ENCODE measurements around the gene FPR3. TPM values are rescaled to one million over a fixed set of nuclear protein-coding genes. Genes with fewer than 3 reads are reported as not detected.

FPR3 gene
- polyA plus RNA-seq, 1 experiment: not detected

GRCh38 chr19:51783372-51783771 is 11.6 kb upstream of the FPR3 start:
- DNase-seq (ENCODE audit: low read depth, low spot score): no peak
- Histone ChIP-seq H3K27me3 (ENCODE audit: control insufficient read depth, insufficient read depth, low read length) (no peaks in the 10 kb centered on the region), H3K4me3 (ENCODE audit: low read depth, low read length) (no peak overlapping the region), H3K27ac (ENCODE audit: low read depth, low read length) (no peak overlapping the region), H3K9me3 (ENCODE audit: control insufficient read depth, insufficient read depth, low read length) (no peaks in the 10 kb centered on the region; the same call in 1 of the 2 replicates)
- ChIA-PET POLR2A (no interaction called here), CTCF (no interaction called here)
- TF ChIP-seq CTCF (IDR thresholded peaks at IDR 0.05; ENCODE audit: low read depth, low read length): 0 out of 2 replicates have a peak, but pooled peaks have one; percentile 10

GRCh38 chr19:51784109-51784785 is 10.7 kb upstream of the FPR3 start:
- H3K27ac ChIP-seq (ENCODE audit: low read depth, low read length): no peak overlapping the region
- ChIA-PET CTCF (no interaction called here), POLR2A (no interaction called here)
- no peaks in the 10 kb centered on the region for H3K27me3 ChIP-seq (ENCODE audit: control insufficient read depth, insufficient read depth, low read length)
- no peaks in the 10 kb centered on the region; the same call in none of the 2 replicates for H3K9me3 ChIP-seq (ENCODE audit: control insufficient read depth, insufficient read depth, low read length)
- DNase-seq (ENCODE audit: low read depth, low spot score): no peak
- no peak overlapping the region for H3K4me3 ChIP-seq (ENCODE audit: low read depth, low read length)
- TF ChIP-seq CTCF (IDR thresholded peaks at IDR 0.05; ENCODE audit: low read depth, low read length): no peak

GRCh38 chr19:51784922-51785690 is 9.9 kb upstream of the FPR3 start:
- TF ChIP-seq CTCF (IDR thresholded peaks at IDR 0.05; ENCODE audit: low read depth, low read length): no peak
- H3K4me3 ChIP-seq (ENCODE audit: low read depth, low read length): no peak overlapping the region
- ChIA-PET POLR2A (no interaction called here), CTCF (no interaction called here)
- H3K27ac ChIP-seq (ENCODE audit: low read depth, low read length): no peak overlapping the region
- DNase-seq (ENCODE audit: low read depth, low spot score): no peak
- H3K27me3 ChIP-seq (ENCODE audit: control insufficient read depth, insufficient read depth, low read length): no peaks in the 10 kb centered on the region
- H3K9me3 ChIP-seq (ENCODE audit: control insufficient read depth, insufficient read depth, low read length): peaks cover 4% of the 10 kb centered on the region

- ChIA-PET POLR2A (no interaction called here), CTCF (interaction anchor here (1.3 kb wide), 1 partner anchor 9 kb away, joined by 6 read pairs; no protein-coding TSS in a partner anchor)
- TF ChIP-seq CTCF (IDR thresholded peaks at IDR 0.05; ENCODE audit: low read depth, low read length): no peak
- DNase-seq (ENCODE audit: low read depth, low spot score): no peak
- Histone ChIP-seq H3K27me3 (ENCODE audit: control insufficient read depth, insufficient read depth, low read length) (no peaks in the 10 kb centered on the region), H3K4me3 (ENCODE audit: low read depth, low read length) (no peak overlapping the region), H3K9me3 (ENCODE audit: control insufficient read depth, insufficient read depth, low read length) (peaks cover 4% of the 10 kb centered on the region), H3K27ac (ENCODE audit: low read depth, low read length) (no peak overlapping the region)
Measured at GRCh38 chr19:51786646-51787494, 8.1 kb upstream of the FPR3 start.
